ENCODE measurements around the gene VWC2. TPM values are rescaled to one million over a fixed set of nuclear protein-coding genes. Genes with fewer than 3 reads are reported as not detected.

The VWC2 gene
- total RNA-seq, 4 donors from 2014 or later: 0.13 TPM; not detected in 3

DNA sequence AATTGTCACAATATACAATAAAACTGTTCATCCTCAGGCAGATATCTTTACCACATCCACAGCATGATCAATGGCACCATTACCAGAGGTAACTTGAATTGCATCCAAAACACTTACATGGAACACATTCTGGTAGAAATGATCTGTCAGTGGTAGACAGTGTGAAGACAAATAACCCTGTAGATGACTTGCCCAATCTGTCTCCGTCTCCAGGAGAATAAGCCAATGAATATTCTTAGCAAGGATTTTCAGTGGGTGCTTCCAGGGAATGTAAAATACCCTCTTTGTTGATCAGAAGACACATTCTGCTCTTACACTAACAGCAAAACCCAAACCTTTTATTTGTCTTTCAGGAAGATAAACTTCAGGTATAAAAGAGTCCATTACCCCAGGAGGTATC lies 43.8 kb downstream of the VWC2 start:
- Histone ChIP-seq H3K27me3 (no peaks in the 10 kb centered on the region), H3K9me3 (no peaks in the 10 kb centered on the region), H3K27ac (no peak overlapping the region), H3K4me3 (no peak overlapping the region), H3K36me3 (no peaks in the 10 kb centered on the region), H3K4me1 (no peaks in the 10 kb centered on the region)
- TF ChIP-seq CTCF (IDR thresholded peaks at IDR 0.05) (no peak), POLR2A (IDR thresholded peaks at IDR 0.05) (no peak)
- DNase-seq: no peak

DNA sequence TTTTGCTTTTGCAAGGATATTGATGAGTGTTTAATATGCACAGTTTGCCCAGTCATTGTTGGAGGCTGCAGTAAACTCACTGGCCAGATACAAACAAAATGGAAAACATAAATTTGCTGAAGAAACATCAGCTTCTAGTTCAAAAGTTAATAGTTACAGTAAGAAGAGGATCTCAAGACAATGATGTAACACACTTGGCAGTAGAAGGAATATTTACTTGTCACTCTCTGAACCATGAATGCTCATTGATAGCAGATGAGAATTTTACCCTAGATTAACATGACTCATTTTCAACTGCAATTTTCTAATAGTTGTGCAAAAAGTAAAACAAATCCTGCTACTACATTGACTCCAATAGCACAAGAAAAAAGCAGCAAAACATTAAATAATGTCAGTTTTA lies 47.7 kb downstream of the VWC2 start:
- H3K4me1 ChIP-seq: no peaks in the 10 kb centered on the region
- H3K4me3 ChIP-seq: no peak overlapping the region
- TF ChIP-seq CTCF (IDR thresholded peaks at IDR 0.05): no peak
- no peak for TF ChIP-seq POLR2A (IDR thresholded peaks at IDR 0.05)
- no peaks in the 10 kb centered on the region for H3K36me3 ChIP-seq
- no peaks in the 10 kb centered on the region for H3K9me3 ChIP-seq
- H3K27me3 ChIP-seq: no peaks in the 10 kb centered on the region
- DNase-seq: no peak
- no peak overlapping the region for H3K27ac ChIP-seq

DNA sequence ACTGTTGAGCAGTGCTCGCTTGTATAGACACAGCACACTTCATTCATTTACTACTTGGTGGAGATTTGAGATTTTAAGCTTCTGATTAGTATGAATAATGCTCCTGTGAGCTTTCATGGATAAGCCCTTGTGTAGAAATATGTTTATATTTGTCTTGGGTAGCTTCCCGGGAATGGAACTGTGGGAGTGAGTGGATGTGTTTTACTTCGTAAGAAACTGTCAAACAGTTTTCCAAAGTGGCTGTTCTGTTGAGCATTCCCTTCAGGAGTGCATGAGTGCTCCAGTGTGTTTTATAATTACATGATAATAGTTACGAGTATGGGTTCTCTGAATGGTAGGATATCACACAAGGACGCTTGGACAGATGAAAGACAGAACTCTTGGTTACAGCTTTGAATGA lies 49.4 kb downstream of the VWC2 start:
- Histone ChIP-seq H3K9me3 (no peaks in the 10 kb centered on the region), H3K27ac (no peak overlapping the region), H3K27me3 (no peaks in the 10 kb centered on the region), H3K4me3 (no peak overlapping the region), H3K36me3 (no peaks in the 10 kb centered on the region), H3K4me1 (no peaks in the 10 kb centered on the region)
- DNase-seq: no peak
- TF ChIP-seq POLR2A (IDR thresholded peaks at IDR 0.05) (no peak), CTCF (IDR thresholded peaks at IDR 0.05) (no peak)

DNA sequence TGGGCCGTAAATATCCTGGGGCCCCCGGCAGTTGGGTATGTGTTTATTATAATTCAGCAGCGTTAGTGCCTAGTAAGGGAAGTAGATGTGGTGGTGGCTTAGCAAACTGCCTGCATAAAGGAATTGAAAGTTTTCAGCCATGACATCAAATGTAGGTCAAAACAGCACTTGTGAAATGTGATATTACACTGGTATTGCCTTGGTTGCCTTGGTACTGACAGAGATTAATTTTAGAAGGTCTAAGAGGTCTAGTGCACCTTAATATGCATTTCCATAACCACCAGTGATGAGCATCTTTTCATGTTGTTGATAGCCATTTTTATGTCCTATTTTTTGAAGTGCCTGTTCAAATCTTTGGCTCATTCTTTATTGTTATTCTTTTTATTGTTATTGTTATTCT lies 50.1 kb downstream of the VWC2 start:
- DNase-seq: no peak
- no peak overlapping the region for H3K27ac ChIP-seq
- no peak for TF ChIP-seq CTCF (IDR thresholded peaks at IDR 0.05)
- no peak for TF ChIP-seq POLR2A (IDR thresholded peaks at IDR 0.05)

DNA sequence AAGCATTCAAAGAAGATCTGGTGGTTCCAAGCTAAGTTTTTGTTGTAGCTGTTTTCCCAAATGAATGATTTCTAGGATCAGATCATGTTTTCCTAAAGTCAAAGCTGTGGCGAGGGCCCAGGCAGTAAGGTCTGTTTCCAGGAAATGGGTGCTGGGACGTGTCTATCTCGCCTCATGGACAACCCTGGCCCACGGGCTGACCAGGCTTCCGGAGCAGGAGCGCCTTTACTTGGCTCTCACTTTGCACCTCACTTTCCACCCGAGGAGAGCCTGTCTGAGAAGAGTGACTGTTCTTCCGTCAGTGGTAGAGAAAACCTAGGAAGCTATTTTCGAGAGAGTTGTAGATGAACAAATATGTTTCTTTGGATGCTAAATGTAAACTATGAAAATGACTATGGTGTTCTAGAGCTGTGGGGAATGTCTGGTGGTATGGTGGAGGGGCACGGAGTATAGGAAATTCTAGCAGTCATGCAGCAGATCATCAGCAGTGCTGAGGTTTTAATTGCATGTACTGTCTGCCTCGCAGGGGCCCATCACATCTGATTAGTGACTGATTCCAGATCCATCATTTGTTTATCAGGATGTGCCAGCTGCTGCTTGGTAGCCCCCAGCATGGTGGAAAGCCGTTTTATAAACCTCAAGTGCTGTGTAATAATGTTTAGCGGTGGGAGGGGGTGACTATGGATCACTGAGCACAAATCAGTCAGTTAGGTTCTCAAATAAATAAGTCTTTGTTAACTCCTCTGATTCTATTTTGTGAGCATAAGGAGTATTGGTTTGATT lies 66.6 kb downstream of the VWC2 start:
- Histone ChIP-seq H3K27ac (no peak overlapping the region), H3K27me3 (no peaks in the 10 kb centered on the region), H3K4me1 (no peaks in the 10 kb centered on the region), H3K9me3 (no peaks in the 10 kb centered on the region), H3K4me3 (no peak overlapping the region), H3K36me3 (no peaks in the 10 kb centered on the region)
- no peak for TF ChIP-seq CTCF (IDR thresholded peaks at IDR 0.05)
- no peak for TF ChIP-seq POLR2A (IDR thresholded peaks at IDR 0.05)
- DNase-seq: no peak

More for the DNA sequence above, 50.1 kb downstream of the VWC2 start:
- no peaks in the 10 kb centered on the region for H3K4me1 ChIP-seq
- no peaks in the 10 kb centered on the region for H3K36me3 ChIP-seq
- no peak overlapping the region for H3K4me3 ChIP-seq
- no peaks in the 10 kb centered on the region for H3K9me3 ChIP-seq
- H3K27me3 ChIP-seq: no peaks in the 10 kb centered on the region
